AG09309 (cell line): Measurements from ENCODE around the gene CACNG6.

ENCODE experiments used
- DNase-seq: peaks from one replicate; pipeline ENCODE4 v3.0.0-alpha.2; 2010; ENCODE audit warnings: low read depth
- H3K4me3 ChIP-seq: 2 replicates; pipeline ENCODE4 v1.5.1; 2011; ENCODE audit warnings: mild to moderate bottlenecking, low read depth, low read length, moderate library complexity; ENCODE audit not compliant: control insufficient read depth
- CTCF ChIP-seq: IDR thresholded peaks from 2 replicates; pipeline ENCODE4 v1.5.1; 2011; ENCODE audit warnings: mild to moderate bottlenecking, low read depth, low read length, inconsistent platforms; ENCODE audit not compliant: insufficient read depth, control insufficient read depth; ENCODE audit errors: missing control alignments

Gene CACNG6

GRCh38 chr19:53998223-53998622 is 6.8 kb downstream of the CACNG6 start:
- no peak for TF ChIP-seq CTCF
- DNase-seq = no peak
- H3K4me3 ChIP-seq = no peak overlapping the region

GRCh38 chr19:53999694-54000093 is 8.3 kb downstream of the CACNG6 start:
- DNase-seq = no peak
- H3K4me3 ChIP-seq = no peak overlapping the region

GRCh38 chr19:54001496-54001895 is 10.1 kb downstream of the CACNG6 start:
- no peak overlapping the region for H3K4me3 ChIP-seq
- no peak for DNase-seq
- TF ChIP-seq CTCF = no peak

More at GRCh38 chr19:53999694-54000093, 8.3 kb downstream of the CACNG6 start:
- TF ChIP-seq CTCF = no peak

- TF ChIP-seq CTCF = no peak
- no peak overlapping the region for H3K4me3 ChIP-seq
- DNase-seq = no peak
Measured at GRCh38 chr19:54002495-54003315, 11.3 kb downstream of the CACNG6 start.

- TF ChIP-seq CTCF = no peak
- DNase-seq = no peak
- no peak overlapping the region for H3K4me3 ChIP-seq
Measured at GRCh38 chr19:54009440-54009839, 18.0 kb downstream of the CACNG6 start.

GRCh38 chr19:54010474-54010873 is 19.0 kb downstream of the CACNG6 start:
- DNase-seq = no peak
- no peak for TF ChIP-seq CTCF
- H3K4me3 ChIP-seq = no peak overlapping the region
